Fibroblast of the aortic adventitia (primary cell): ENCODE data around the gene FAM89A. TPM values are rescaled to one million over a fixed set of nuclear protein-coding genes. Genes with fewer than 3 reads are reported as not detected.
"Not testable (repeated sequence)": the region's sequence is repeated elsewhere in the genome, so short reads cannot be mapped to it uniquely, and the experiment has no call there.

ENCODE experiments used
- DNase-seq: peaks from one replicate; pipeline ENCODE4 v3.0.0-alpha.2; 2010; ENCODE audit warnings: low read depth
- H3K4me3 ChIP-seq: 2 replicates; pipeline ENCODE4 v1.5.1; 2011; ENCODE audit warnings: low read depth, mild to moderate bottlenecking, control low read depth, low read length, moderate library complexity
- CTCF ChIP-seq: IDR thresholded peaks from 2 replicates; pipeline ENCODE4 v1.5.1; 2011; ENCODE audit warnings: mild to moderate bottlenecking, low read length, control low read depth, inconsistent platforms; ENCODE audit not compliant: insufficient read depth
- total RNA-seq: library from RNA; depleted of rRNA; stranded (reverse); fragments of >200 nt; gene quantifications from 2 replicates; pipeline ENCODE4 v1.2.3, GENCODE V29; 2012; ENCODE audit warnings: low replicate concordance

FAM89A gene
- total RNA-seq, 1 donor, result 2.0 TPM

GRCh38 chr1:231023150-231023549, 16.9 kb downstream of the FAM89A start:
- TF ChIP-seq CTCF, result no peak
- H3K4me3 ChIP-seq, result no peak overlapping the region
- DNase-seq, result no peak

- DNase-seq, H3K4me3 ChIP-seq: not testable (repeated sequence)
Measured at GRCh38 chr1:231022543-231022942, 17.5 kb downstream of the FAM89A start.

GRCh38 chr1:231021540-231022031, 18.5 kb downstream of the FAM89A start:
- no peak for TF ChIP-seq CTCF
- DNase-seq, result no peak

GRCh38 chr1:231020816-231021215, 19.2 kb downstream of the FAM89A start:
- no peak for DNase-seq
- TF ChIP-seq CTCF, result no peak
- no peak overlapping the region for H3K4me3 ChIP-seq

More at GRCh38 chr1:231021540-231022031, 18.5 kb downstream of the FAM89A start:
- no peak overlapping the region for H3K4me3 ChIP-seq

GRCh38 chr1:231020139-231020601, 19.9 kb downstream of the FAM89A start:
- H3K4me3 ChIP-seq, result no peak overlapping the region
- TF ChIP-seq CTCF, result no peak
- no peak for DNase-seq

- no peak overlapping the region for H3K4me3 ChIP-seq
- no peak for DNase-seq
- no peak for TF ChIP-seq CTCF
Measured at GRCh38 chr1:231019711-231020110, 20.3 kb downstream of the FAM89A start.

- no peak overlapping the region for H3K4me3 ChIP-seq
- TF ChIP-seq CTCF, result no peak
- DNase-seq, result no peak
Measured at GRCh38 chr1:231016966-231017365, 23.1 kb downstream of the FAM89A start.
